ENCODE data around the gene AHNAK.

GRCh38 chr11:62535802-62536201 is 10.8 kb downstream of the AHNAK start:
- TF ChIP-seq CTCF (IDR thresholded peaks at IDR 0.05 in 4 of 5, conservative IDR thresholded peaks at IDR 0.05 in 1 of 5) (no peak), POLR2A (IDR thresholded peaks at IDR 0.05) (no peak)
